Testis (tissue), 3 donors: Measurements from ENCODE around the gene ANKS1B. TPM values are rescaled to one million over a fixed set of nuclear protein-coding genes. Genes with fewer than 3 reads are reported as not detected.

Source experiments
- DNase-seq: peaks from one replicate; pipeline ENCODE4 v3.0.0-alpha.2; 2019
- H3K27ac ChIP-seq, 2 donors: fragments of 200-600 bp; sonication (generic); one replicate each; pipeline ENCODE4 v1.5.1; 2019
- H3K27me3 ChIP-seq: fragments of 200-600 bp; sonication (generic); one replicate; pipeline ENCODE4 v1.5.1; 2019
- H3K36me3 ChIP-seq: fragments of 200-600 bp; sonication (generic); one replicate; pipeline ENCODE4 v1.5.1; 2017; ENCODE audit warnings: low read depth; ENCODE audit errors: missing control alignments
- H3K4me1 ChIP-seq: fragments of 200-600 bp; sonication (generic); one replicate; pipeline ENCODE4 v1.5.1; 2019
- H3K4me3 ChIP-seq, 2 donors: fragments of 200-600 bp; sonication (generic); one replicate each; pipeline ENCODE4 v1.5.1; 2017 to 2019
- H3K9me3 ChIP-seq: fragments of 200-600 bp; sonication (generic); one replicate; pipeline ENCODE4 v1.5.1; 2017
- CTCF ChIP-seq, 3 experiments: fragments of 450-650 bp in 2 of 3; fragments of 200-600 bp in 1 of 3; sonication (generic) in 1 of 3; IDR thresholded peaks; one replicate each; pipeline ENCODE4 v1.5.1; 2016 to 2019; ENCODE audit warnings: antibody characterized with exemption in 3 of 3, mild to moderate bottlenecking in 2 of 3, moderate library complexity in 1 of 3
- POLR2A ChIP-seq: fragments of 450-650 bp; IDR thresholded peaks from one replicate; pipeline ENCODE4 v1.6.1; 2017; ENCODE audit warnings: antibody characterized with exemption, mild to moderate bottlenecking, moderate library complexity
- WGBS, 2 donors: methylation state at CpG; one replicate each; pipeline ENCODE4 v1.1.5; 2018; 5-methylcytosine and 5-hydroxymethylcytosine counted together
- intact Hi-C: fragments of 100-400 bp; cut with DNase I; formaldehyde crosslinking; loops from one replicate; pipeline ENCODE4 v1.15.1; 2023; ENCODE audit warnings: low total_unique reads
- polyA plus RNA-seq: library from polyadenylated mRNA; stranded (reverse); fragments of 350-450 nt; fragmentation: Illumina TruSeq; extraction: RNeasy Lipid Tissue Mini Kit (QIAGEN cat#74804); gene quantifications from one replicate; pipeline ENCODE4 v1.2.3, GENCODE V29; 2014; ENCODE audit warnings: low read depth, low replicate concordance; ENCODE audit not compliant: insufficient read depth
- total RNA-seq, 2 donors: library from RNA; depleted of rRNA; stranded (reverse); fragments of >200 nt; gene quantifications; one replicate each; pipeline ENCODE4 v1.2.3, GENCODE V29; 2016

The ANKS1B gene
- total and polyA plus RNA-seq, 3 donors from 2014 or later, result 26.8 to 58.2 (median 30.9) TPM

DNA sequence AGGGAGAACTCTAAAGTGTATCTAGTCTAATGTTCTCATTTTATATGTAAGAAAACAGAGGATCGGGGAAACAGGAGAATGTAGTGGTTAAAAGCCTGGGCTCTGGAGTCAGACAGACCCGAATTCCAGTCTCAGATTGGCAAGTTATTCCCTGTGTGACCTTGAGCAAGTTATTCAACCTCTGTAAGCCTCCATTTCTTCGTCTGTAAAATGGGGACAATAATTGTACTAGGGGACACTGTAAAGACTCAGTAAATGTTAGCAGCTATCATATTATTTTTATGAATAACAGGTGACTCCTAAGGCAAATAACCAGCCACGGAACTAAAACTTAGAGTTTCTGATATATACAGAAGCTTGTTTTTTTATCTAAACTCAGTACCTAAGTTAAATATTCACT is 1187.5 kb downstream of the ANKS1B start:
- TF ChIP-seq POLR2A (no peak), CTCF (IDR thresholded peaks at IDR 0.05) (no peak)
- no peak overlapping the region for H3K27ac ChIP-seq
- no peak for DNase-seq
- intact Hi-C loops, result no loop called here
- H3K9me3 ChIP-seq, result no peaks in the 10 kb centered on the region
- H3K4me3 ChIP-seq, result no peak overlapping the region
- H3K36me3 ChIP-seq, result no peaks in the 10 kb centered on the region
- no peaks in the 10 kb centered on the region for H3K4me1 ChIP-seq
- no peaks in the 10 kb centered on the region for H3K27me3 ChIP-seq
- WGBS, 2 donors, result 86 to 88% methylated on average over 4 of the region's 4 CpGs

GRCh38 chr12:98796745-98797144 is 1188.0 kb downstream of the ANKS1B start:
- Histone ChIP-seq H3K9me3 (no peaks in the 10 kb centered on the region), H3K4me1 (no peaks in the 10 kb centered on the region), H3K27me3 (no peaks in the 10 kb centered on the region), H3K27ac (no peak overlapping the region), H3K36me3 (no peaks in the 10 kb centered on the region), H3K4me3 (no peak overlapping the region)
- DNase-seq, result no peak
- no peak for TF ChIP-seq CTCF (IDR thresholded peaks at IDR 0.05)
- intact Hi-C loops, result no loop called here
- 95 to 100% methylated on average over 1 of the region's 1 CpG for WGBS, 2 donors

DNA sequence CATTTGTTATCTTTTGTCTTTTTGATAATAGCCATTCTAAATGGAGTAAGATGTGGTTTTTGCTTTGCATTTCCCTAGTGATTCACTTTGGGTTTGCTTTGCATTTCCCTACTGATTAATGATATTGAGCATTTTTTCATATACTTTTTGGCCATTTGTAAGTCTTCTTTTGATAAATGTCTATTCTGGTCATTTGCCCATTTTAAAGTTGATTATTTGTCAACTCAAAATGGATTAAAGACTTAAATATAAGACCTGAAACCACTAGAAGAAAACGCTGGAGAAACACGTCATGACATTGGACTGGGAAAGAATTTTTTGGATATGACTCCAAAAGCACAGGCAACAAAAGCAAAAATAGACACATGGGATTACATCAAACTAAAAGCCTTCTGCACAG is 1191.6 kb downstream of the ANKS1B start:
- no peaks in the 10 kb centered on the region for H3K4me1 ChIP-seq
- 87 to 91% methylated on average over 2 of the region's 2 CpGs for WGBS, 2 donors
- H3K9me3 ChIP-seq, result no peaks in the 10 kb centered on the region
- no peaks in the 10 kb centered on the region for H3K36me3 ChIP-seq
- TF ChIP-seq CTCF (IDR thresholded peaks at IDR 0.05) (no peak), POLR2A (no peak)
- H3K4me3 ChIP-seq, result no peak overlapping the region
- intact Hi-C loops, result no loop called here
- H3K27me3 ChIP-seq, result no peaks in the 10 kb centered on the region
- no peak overlapping the region for H3K27ac ChIP-seq
- DNase-seq, result no peak

DNA sequence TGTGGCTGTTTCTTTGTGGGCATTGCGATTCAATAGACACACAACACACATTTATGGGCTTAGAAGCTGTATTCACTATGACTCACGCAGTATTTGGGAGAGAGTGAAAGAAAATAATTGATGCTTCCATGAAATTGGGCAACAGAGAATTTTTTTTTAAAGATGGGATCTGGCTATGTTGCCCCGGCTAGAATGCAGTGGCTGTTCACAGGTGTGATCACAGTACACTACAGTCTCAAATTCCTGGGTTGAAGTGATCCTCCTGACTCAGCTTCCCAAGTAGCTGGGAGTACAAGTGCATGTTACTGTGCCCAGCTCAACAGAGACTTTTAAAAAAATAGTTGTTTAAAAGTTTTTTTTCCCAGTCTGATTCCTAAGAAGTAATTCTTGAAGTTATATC is 1193.3 kb downstream of the ANKS1B start:
- Histone ChIP-seq H3K27me3 (no peaks in the 10 kb centered on the region), H3K9me3 (no peaks in the 10 kb centered on the region), H3K36me3 (no peaks in the 10 kb centered on the region), H3K27ac (no peak overlapping the region), H3K4me3 (no peak overlapping the region), H3K4me1 (no peaks in the 10 kb centered on the region)
- TF ChIP-seq POLR2A (no peak), CTCF (IDR thresholded peaks at IDR 0.05) (no peak)
- intact Hi-C loops, result no loop called here
- DNase-seq, result no peak
- 94 to 98% methylated on average over 3 of the region's 3 CpGs for WGBS, 2 donors

GRCh38 chr12:98788396-98788795 is 1196.3 kb downstream of the ANKS1B start:
- H3K27me3 ChIP-seq, result no peaks in the 10 kb centered on the region
- no peak overlapping the region for H3K27ac ChIP-seq
- intact Hi-C loops, result no loop called here
- DNase-seq, result no peak
- no peaks in the 10 kb centered on the region for H3K36me3 ChIP-seq
- TF ChIP-seq CTCF (IDR thresholded peaks at IDR 0.05), result no peak
- TF ChIP-seq POLR2A, result no peak
- no peaks in the 10 kb centered on the region for H3K4me1 ChIP-seq
- H3K4me3 ChIP-seq, result no peak overlapping the region
- H3K9me3 ChIP-seq, result no peaks in the 10 kb centered on the region
- WGBS, 2 donors, result 87 to 97% methylated on average over 5 of the region's 5 CpGs
